GM21367 (cell line): ENCODE data around the gene LIPT2.

Source experiments
- ATAC-seq: cut with Tn5 transposase; IDR thresholded peaks from one replicate; pipeline ENCODE4 v1.9.1; 2021; ENCODE audit not compliant: unreplicated experiment

The LIPT2 gene

DNA sequence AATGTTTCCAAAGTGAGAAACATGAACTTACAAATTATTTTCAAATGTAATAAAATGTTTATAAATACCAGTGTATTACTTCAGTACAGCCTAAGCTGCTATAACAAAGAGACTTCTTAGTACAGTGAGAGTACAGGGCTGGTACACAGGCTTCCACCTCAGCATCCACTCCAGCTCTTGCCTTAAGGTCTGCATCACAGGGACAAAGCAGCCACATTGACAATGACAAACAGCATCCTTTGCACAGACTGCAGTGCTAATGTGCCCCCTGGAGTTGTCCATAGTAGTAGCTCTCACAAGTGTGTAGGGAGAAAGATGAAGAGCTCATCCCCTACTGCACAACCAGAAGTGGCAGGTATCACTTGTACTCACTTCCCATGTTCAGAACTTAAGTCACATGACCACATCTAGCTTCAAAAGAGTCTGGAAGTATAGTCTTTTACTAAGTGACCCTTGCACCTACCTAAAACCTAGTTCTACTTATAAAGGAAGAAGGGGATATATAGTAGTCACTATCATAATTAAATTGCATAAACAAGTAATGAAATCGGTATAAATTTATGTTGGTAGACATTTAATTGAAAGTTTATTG, 10.7 kb upstream of the LIPT2 start:
- no peak for ATAC-seq

DNA sequence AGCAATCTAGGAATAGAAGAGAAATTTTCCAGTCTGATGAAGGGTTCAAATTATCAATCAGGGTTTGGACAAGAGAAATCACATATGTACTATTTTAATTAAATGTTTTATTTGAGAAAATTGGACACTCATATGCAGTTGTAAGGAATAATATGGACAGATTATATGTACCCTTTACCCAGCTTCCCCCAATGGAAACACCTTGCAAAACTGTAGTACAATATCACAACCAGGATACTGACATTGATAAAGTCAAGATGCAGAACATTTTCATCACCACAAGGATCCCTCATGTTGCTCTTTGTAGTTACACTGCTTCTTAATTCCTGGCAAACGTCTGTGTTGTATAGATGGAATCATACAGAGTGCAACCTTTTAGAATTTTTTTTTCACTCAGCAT, 1.4 kb upstream of the LIPT2 start:
- no peak for ATAC-seq

DNA sequence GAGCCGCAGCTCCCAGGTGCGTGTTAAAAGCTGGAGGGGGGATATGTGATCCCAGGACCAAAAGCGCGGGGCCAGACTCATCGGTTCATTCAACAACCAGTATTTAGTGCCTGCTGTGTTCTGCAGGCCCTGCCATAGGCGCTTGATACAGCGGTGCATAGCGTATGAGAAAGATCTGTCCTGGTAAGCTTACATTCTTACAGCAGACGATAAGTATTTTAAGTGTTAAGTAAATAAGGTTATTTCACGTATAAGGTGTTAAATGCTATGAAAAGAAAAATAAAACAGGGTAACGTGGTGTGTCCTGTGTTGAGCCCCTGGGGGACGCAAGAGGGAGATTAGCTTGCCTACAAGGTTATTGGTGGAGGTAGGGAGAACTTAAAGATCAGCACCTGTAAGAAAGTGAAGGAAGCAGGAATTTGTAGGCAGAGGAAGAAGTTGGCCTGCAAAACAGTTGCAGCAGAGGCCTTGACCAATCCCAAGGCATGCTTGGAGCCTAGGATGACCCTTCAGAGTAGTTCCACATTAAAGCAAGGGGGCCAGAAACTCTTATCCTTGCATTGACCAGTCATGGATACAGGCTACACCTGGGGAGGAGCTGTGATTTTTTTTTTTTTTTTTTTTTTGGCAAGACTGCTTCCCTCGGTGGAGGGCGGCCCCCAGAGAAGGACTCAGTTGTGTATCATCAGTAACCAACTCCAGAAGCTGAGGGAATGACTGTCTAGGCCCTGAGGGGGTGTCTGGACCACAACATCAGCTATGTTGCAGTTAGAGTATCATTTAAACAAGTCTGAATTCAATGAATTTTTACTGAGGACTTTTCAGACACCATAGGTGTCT, 487 bp upstream of the LIPT2 start:
- ATAC-seq = no peak

DNA sequence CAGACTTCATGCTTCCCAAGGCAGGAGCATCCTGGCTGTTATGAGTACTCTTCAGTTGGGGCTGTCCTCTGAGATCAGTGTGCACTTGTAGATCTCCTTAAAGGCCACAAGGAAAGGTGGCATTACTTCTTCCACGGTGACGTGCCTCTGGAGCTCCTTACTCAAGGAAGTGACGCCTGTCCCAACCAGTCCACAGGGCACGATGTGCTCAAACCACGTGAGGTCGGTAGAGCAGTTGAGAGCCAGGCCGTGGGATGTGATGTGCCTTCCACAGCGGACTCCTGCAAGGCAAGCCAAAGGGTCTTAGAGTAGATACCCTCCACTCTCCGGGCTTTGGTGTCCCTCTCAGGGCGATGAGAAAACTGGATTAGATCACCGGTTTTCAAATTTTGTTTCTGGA, 1.4 kb downstream of the LIPT2 start:
- ATAC-seq = no peak

DNA sequence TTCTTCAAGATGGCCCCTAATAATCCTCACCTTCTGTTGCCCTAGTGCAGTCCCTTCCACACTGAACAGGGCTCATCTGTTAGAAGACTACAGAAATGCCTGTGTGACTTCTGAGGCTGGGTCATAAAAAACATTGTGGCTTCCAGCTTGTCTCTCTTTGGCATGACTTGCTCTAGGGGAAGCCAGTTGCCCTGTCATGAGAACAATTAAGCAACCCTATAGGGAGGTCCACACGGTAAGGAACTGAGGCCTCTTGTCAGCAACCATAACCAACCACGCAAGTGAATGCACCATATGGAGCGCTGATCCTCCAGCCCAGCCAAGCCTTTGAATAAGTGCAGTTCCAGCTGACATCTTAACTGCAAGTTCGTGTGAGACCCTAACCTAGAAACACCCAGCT, 2.6 kb downstream of the LIPT2 start:
- no peak for ATAC-seq

DNA sequence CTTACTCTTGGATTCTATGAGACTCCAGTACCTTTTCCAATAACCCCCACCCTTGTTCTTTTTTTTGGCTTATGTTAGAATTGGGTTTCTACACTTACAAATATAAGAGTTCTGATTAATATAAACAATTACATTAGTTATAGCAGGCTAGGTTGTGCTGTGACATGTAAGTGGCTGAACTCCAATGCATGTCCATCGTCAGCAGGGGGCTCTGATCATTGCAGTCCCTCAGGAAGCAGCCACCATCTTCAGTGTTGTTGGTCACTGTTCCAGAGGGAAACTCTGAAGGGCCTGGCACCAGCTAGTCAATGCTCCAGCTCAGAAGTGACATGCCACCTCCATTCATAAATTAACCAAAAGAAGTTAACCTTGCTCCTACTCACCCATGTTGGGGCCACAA, 5.6 kb downstream of the LIPT2 start:
- ATAC-seq = no peak

DNA sequence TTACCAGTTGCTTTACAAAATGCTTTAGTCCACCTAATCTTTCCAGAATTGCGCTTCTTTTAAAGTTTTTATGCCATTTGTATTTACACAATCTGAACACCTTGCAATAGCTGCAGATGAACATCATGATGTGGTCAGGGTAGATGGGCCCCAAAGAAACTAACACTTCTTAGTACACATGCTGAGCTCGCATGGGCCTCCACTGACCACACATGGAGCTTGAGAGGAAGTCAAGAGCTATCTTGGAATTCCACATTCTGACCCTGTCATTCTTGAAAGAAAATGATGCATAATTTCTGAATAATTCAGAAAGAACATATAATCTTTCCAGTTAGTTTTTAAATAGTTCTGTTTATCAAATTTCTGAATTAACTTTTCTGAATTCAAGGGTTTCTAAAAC, 7.7 kb downstream of the LIPT2 start:
- no peak for ATAC-seq

DNA sequence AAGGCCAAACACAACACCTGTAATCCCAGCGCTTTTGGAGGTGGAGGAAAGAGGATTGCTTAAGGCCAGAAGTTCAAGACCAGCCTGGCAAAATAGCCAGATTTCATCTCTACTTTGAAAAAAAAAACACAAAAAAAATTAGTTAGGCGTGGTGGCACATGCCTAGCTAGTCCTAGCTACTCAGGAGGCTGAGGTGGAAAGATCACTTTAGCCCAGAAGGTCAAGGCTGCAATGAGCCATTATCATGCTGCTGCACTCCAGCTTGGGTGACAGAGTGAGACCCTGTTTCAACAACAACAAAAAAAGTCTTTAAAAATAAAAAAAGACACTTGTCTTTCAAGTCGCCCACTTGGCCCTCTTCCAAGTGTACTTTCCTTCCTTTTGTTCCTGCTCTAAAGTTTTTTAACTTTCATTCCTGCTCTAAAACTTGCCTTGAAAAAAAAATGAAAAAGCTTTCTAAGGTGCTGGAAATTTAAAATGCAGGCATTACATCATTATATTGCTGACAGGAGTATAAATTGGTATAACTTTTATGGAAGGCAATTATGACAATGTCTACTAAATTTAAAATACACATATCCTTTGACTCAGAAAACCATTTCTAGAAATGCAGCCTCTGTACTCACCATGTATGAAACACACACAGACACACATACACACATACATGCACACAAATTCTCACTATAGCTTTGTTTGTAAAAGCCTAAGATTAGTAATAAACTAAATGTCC, 12.7 kb downstream of the LIPT2 start:
- no peak for ATAC-seq

DNA sequence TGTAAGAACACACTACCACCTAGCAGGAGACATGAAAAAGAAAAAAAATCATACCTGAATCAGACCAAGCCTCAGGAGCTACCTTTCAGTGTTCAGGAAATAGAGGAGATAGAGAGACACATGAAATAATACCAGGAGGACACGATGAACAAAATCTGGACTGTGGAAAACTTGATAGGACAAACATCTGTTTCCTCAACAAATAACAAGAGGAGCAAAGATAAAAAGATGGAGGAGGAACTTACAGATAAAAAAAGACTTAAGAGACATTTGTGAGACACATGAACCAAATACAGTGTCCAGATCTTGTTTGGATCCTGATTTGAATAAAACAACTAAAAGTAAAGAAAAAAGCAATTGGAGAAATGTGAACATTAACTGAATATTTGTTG, 13.8 kb downstream of the LIPT2 start:
- ATAC-seq = no peak

DNA sequence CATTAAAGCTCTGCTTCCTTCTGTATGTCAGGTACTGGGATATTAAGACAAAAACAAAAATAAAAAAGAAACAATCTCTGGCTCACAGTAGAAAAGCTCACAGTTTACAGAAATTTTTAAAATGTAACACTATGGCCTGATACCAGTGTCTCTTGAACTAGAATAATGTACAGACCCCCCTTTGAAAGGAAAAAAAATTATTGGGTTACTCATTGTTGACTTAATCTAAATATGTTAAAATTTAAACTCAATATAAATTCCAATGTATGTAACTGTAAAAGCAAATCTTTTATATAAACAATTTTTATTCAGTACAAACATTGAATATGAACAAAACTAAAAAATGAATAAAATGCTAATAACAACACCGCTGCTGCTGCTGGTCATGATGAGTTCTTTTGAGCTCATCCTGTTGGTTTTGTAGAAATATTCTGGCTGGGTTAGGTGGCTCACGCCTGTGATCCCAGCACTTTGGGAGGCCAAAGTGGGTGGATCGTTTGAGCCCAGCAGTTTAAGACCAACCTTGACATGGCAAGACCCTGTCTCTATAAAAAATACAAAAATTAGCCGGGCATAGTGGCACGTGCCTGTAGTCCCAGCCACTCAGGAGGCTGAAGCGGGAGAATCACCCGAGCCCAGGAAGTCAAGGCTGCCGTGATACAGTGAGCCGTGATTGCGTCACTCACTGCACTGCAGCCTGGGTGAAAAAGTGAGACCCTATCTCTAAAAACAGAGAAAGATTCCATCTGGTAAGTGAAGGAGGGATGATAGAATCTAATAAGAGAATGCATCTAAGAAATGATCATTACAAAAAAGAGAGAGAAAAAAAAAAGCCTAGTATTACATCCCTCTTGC, 14.4 kb downstream of the LIPT2 start:
- ATAC-seq = no peak

DNA sequence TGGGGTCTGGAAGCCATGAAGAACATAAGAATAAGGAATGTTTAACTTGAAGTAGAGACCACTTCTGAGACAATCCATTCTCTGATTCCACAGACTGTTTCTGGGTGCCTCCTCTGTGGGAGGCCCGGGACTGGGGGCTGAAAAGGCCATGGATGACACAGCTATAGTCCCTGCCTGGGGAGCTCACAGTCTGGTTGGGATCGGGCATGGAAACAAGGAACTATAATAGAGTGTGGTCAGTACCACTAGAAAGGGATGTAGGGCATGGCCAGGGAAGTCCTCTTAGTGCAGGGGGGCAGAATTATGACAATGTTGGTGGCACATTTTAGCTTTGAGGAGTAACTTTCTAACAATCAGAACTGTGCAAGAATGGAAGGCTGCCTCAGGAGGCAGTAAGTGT, 17.0 kb downstream of the LIPT2 start:
- ATAC-seq = no peak

DNA sequence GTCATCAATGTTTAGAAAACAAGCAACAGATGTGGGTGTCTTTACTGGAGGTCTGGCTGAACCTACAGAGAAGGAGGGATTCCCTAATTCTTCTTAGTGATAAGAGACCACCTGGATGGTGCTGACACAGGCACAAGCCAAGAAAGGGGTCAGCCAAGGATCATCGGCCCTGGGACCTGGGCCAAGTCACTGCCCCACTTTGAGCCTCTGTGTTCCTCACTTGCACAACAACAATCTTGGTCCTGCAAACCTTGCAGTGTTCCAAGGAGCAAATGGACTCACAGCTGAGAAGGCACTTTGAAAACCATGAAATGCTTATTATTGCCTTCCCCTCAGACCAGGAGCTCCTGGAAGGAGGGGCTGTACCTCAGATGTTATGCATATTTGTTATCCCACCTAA, 19.2 kb downstream of the LIPT2 start:
- no peak for ATAC-seq

DNA sequence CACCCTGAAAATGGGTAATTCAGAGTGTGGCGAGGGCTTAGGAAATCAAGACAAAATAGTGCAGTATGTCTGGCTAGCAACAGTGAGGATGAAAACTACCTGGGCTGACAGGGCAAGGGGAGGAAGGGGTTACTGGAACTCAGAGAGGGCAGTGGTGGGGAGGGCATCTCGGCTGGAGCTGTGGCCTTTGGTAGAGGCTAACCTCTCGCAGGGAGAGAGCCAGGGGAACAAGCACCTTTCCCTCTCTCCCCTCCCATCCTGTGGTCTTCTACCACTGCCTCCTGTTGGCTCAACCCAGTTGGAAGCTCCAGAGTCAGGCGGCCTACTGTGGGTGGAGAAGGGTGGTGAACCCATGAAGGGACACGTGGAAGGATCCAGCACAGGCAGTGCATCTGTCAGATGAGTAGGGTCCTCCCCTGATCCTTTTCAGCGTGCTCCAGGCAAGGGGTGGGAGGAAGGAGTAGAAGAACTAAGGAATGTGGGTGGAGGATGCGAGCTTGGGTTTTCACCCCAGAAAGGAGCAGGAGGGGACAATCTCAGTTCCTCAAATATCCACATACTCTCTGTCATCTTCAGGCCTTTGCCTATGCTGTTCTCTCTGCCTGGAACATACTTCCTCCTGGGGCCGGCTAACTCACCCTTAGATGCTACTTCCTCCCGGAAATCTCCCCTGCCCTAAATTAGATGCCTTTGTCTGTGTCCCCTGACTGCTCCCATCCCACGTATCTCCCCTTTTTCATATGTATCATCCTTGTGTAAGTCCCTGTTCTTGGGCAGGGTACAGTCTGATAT, 19.9 kb downstream of the LIPT2 start:
- ATAC-seq = no peak

DNA sequence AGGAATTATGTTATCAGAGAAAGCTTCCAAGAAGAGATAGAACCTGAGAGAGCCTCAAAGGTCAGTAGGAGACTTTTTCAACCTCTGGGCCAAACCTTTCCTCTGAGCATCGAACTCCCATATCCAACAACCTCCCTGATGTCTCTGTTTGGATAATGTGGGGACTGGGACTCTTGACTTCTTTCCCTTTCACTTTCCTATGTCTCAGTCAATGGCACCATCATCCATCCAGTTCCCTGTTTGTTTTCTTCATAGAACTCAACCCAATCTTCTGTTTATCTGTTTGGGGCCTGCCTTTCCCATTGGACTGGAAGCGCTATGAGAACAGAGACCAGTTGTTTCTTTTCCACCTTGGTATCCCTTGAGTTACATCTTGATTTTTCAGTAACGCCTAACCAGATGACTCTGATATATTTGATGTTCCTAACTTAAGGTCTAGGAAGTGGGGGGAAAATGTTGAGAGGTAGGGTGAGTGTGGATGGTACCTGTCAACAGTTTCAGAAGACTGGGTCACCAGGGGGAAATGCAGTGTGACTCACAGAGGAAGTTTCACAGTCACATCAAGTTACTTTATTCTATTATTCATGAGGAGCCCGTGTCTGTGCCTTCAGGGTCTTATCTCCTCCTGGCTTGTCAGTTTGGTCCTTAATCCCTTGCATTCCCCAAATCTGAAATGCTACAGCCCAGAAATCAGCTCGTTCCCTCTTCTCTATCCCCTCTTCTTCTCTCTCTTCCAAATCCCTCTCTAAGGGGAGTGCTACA, 21.7 kb downstream of the LIPT2 start:
- no peak for ATAC-seq

DNA sequence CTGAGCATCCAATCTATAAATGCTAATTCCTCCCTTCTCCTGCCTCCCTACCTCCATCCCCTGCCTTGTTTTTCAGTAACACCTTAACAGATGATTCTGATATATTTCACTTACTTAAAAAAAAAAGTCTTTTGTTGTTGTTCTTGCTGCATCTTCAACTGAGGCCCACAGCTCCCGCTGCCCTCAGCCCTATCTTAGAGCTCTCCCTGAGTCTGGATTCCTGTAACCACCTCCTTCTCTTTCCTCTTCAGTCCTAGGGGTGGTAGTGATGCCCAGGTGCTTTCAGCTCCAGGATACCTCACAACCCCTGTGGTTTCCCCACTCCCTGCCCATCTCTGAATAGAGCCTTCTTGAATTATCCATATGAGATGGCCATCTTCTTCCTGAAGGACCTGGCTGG, 22.5 kb downstream of the LIPT2 start:
- ATAC-seq = no peak

DNA sequence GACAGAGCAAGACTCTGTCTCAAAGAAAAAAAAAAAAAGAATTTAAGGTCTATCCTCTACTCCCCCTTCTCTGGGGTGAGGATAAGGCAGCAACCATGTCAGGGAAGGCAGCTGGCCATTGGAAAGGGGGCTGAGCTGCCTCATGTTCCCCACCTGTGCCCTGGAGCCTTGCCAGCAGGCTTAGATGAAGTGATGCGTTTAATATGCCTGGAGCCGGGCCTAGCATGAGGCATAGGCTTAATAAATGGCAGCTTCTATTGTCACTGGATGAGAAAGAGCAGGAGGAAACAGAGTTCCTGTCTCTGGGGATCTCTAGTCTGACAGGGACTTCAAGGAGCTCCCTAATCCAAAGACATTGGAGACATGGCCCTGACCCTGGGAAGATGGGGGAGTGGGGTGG, 23.0 kb downstream of the LIPT2 start:
- ATAC-seq = no peak

DNA sequence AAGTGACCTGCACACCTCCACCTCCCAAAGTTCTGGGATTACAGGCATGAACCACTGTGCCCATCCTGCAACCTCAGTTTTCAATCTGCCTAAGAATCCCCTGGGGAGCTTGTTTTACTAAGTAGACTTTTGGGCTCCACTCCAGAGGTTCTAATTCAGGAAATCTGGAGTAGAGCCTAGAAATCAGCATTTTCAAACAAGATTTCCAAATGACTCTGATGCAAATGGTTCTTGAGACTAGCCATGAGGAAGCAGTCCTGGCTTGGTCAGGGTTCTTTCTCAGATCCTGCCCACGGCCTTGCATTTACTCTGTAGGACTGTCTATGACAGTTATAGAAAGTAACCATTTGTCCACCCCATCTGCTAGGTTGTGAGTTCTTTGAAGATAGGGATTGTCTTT, 24.6 kb downstream of the LIPT2 start:
- ATAC-seq = no peak

DNA sequence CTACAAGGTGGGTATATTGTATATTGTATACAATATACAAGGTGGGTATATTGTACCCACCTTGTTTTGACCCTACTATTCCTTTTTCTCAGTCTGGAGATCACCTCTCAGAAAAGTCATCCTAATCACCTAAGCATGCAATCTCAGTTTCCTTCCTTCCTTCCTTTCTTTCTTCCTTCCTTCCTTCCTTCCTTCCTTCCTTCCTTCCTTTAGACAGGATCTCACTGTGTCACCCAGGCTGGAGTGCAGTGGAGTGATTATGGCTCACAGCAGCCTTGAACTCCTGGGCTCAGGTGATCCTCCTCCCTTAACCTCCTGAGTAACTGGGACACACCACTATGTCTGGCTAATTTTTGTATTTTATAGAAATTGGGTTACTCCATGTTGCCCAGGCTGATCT, 25.0 kb downstream of the LIPT2 start:
- no peak for ATAC-seq

DNA sequence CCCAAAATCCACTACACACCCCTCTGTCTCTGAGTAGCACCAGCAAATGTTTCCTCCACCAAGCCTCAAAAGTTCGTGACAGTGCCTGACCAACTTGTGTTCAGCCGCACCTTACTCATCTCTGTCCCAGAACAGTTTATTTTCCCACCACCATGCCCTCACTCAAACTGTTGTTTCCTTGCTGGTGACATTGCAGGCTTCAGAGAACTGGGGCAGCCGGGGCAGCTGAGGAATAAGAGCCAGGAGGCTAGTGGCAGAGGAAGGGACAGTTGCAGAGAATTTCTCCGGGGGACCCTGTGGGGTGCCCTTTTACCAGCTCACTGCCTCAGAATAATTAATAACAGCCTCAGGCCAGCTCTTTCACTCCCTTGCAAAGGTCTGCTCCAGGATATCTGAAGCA, 25.5 kb downstream of the LIPT2 start:
- no peak for ATAC-seq
